OCI-LY3 (cell line): ENCODE measurements around the gene LIMD2.

ENCODE experiments used
- H2AFZ ChIP-seq: fragments of 200-600, 300-600 bp; shearing (Covaris generic); 2 replicates; pipeline ENCODE4 v1.6.0; 2014; ENCODE audit warnings: antibody characterized with exemption, low read depth, low read length
- H3K27ac ChIP-seq: fragments of 200-600, 300-600 bp; sonication (generic); 2 replicates; pipeline ENCODE4 v1.5.1; 2014; ENCODE audit warnings: mild to moderate bottlenecking, low read length, moderate library complexity, mixed read lengths
- H3K27me3 ChIP-seq: fragments of 200-600, 300-600 bp; sonication (generic); 2 replicates; pipeline ENCODE4 v1.6.1; 2014; ENCODE audit warnings: low read depth, low read length, mixed read lengths
- H3K36me3 ChIP-seq: fragments of 200-600, 300-600 bp; sonication (generic); replicated peaks from 2 replicates; pipeline ENCODE3; 2014; ENCODE audit warnings: low read depth, low read length, mixed read lengths
- H3K4me1 ChIP-seq: fragments of 300-600, 200-600 bp; sonication (generic); 2 replicates; pipeline ENCODE4 v1.6.1; 2014; ENCODE audit warnings: low read length, mixed read lengths
- H3K4me2 ChIP-seq: fragments of 200-600, 300-600 bp; sonication (generic); 2 replicates; pipeline ENCODE4 v1.6.1; 2014; ENCODE audit warnings: low read length, mixed read lengths
- H3K4me3 ChIP-seq: fragments of 300-600, 200-600 bp; sonication (generic); 2 replicates; pipeline ENCODE4 v1.5.1; 2014; ENCODE audit warnings: antibody characterized with exemption, mild to moderate bottlenecking, low read length, moderate library complexity
- H3K79me2 ChIP-seq: fragments of 300-600, 200-600 bp; shearing (Covaris generic); 2 replicates; pipeline ENCODE4 v1.6.1; 2014; ENCODE audit warnings: mild to moderate bottlenecking, low read length, mixed read lengths
- H3K9ac ChIP-seq: fragments of 300-600, 200-600 bp; shearing (Covaris generic); 2 replicates; pipeline ENCODE4 v1.6.0; 2014; ENCODE audit warnings: mild to moderate bottlenecking, low read length, moderate library complexity
- H3K9me3 ChIP-seq: fragments of 200-600, 300-600 bp; shearing (Covaris generic); 2 replicates; pipeline ENCODE4 v1.6.1; 2014; ENCODE audit warnings: low read length, mixed read lengths; ENCODE audit not compliant: insufficient read depth
- H4K20me1 ChIP-seq: fragments of 200-600, 300-600 bp; sonication (generic); 2 replicates; pipeline ENCODE4 v1.6.1; 2016; ENCODE audit warnings: low read length, mixed read lengths; ENCODE audit not compliant: insufficient read depth
- EZH2phosphoT487 ChIP-seq: fragments of 200-600 bp; shearing (Covaris generic); IDR thresholded peaks from 2 replicates; pipeline ENCODE4 v1.6.1; 2018; ENCODE audit warnings: antibody characterized with exemption, mixed run types, low read depth
- TF ChIP-seq, protein P1 (sequence below): fragments of 200-600, 300-600 bp; sonication (generic); IDR thresholded peaks from 2 replicates; pipeline ENCODE4 v1.5.1; 2014; ENCODE audit warnings: antibody characterized with exemption, low read length, low read depth

Gene LIMD2

DNA sequence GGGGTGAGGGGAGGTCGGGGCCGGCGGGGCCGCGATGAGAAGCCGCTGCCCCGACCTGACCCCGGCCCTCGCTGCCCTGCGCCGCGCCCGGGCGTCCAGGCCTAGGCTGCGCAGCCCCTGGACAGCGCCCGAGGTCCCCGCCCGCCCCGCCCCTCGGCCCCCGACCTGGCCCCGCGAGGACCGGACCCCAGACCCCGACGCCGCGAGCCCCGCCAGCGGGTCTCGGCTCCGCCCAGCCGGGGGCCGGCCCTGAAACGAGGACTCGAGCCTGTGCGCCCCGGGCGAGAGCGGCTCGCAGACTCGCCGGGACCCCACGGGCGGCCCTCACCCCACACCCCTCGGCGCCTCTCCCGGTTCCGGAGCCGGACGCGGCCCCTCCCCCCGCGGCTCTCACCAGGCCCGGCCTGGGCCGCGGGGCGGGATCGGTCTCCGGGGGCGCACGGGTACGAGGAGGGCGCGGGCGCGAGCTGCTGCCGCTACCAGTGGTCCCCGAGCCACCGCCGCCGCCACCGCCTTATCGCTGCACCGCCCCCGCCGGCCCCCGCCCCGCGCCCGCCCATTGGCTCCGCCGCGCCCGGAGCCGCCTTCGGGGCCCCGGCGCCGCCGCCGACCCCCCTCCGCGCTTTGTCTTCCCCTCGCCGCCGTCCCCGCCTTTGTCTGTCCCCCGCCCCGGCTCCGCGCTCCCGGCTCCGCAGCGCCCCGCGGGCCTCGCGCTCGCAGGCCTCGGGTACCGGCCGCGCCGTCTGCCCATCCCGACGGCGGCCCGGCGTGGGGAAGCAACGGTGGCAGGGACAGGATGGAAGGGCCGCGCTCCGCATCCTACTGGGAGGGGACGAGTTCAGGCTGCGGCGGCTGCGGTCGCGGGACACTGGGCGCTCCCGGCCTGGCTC lies at the start of gene LIMD2:
TSS of gene LIMD2 (minus strand) at position 488 of the 890 bp plus-strand sequence. CDS start 827 bp downstream, outside the sequence.
- Histone ChIP-seq H3K27me3 (no peaks in the 10 kb centered on the region), H3K4me1 (peaks cover 56% of the 10 kb centered on the region), H3K27ac (peak within 1 kb of the TSS; percentile 91), H3K4me3 (peak within 1 kb of the TSS; percentile 97), H3K79me2 (peaks cover 29% of the 10 kb centered on the region), H3K36me3 (peaks cover 47% of the 10 kb centered on the region), H3K4me2 (peak within 1 kb of the TSS; percentile 99), H4K20me1 (peaks cover 10% of the 10 kb centered on the region; the same call in 1 of the 2 replicates), H3K9ac (peak within 1 kb of the TSS; percentile 99), H2AFZ (no peak within 1 kb of the TSS), H3K9me3 (peaks cover 8% of the 10 kb centered on the region; the same call in 1 of the 2 replicates)
- no peak for TF ChIP-seq EZH2phosphoT487
- TF ChIP-seq, protein P1, sequence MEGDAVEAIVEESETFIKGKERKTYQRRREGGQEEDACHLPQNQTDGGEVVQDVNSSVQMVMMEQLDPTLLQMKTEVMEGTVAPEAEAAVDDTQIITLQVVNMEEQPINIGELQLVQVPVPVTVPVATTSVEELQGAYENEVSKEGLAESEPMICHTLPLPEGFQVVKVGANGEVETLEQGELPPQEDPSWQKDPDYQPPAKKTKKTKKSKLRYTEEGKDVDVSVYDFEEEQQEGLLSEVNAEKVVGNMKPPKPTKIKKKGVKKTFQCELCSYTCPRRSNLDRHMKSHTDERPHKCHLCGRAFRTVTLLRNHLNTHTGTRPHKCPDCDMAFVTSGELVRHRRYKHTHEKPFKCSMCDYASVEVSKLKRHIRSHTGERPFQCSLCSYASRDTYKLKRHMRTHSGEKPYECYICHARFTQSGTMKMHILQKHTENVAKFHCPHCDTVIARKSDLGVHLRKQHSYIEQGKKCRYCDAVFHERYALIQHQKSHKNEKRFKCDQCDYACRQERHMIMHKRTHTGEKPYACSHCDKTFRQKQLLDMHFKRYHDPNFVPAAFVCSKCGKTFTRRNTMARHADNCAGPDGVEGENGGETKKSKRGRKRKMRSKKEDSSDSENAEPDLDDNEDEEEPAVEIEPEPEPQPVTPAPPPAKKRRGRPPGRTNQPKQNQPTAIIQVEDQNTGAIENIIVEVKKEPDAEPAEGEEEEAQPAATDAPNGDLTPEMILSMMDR = no peak

DNA sequence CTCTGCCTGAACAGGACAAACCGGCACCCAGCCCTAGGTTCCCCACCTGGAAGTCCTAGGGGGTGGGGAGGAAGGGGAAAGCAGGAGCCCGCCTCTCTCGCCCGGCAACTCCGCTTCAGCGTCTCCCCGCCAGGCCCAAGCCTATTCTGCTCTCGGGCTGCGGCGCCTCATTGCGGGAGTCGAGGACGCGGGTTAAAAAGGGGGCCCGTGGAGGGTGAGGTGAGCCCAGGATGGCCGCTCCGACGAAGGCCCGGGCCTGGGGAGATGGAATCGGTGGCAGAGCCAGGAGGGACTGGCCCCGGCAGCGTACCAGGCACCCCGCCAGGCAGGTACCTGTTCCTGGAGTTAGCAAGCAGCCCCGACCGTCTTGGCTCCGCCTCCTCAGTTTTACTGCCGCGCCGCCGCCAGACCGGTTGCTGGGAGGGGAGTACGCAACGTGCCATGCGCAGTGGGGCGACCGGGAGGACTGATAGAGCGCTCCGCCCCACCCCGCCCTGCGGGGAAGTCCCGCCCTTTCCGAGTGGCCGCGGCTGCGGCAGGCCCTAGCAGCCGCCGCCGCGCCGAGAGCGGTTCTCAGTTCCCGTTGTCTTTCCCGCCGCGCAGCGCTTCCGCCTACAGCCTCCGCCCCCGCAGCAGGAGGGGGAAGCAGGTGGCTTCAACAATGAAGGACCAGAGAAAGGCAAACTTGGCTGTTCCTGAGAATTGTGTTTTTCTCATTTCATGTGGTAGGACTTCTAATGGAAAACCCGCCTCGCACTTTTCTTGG lies 41.7 kb upstream of the LIMD2 start, which contains the start of gene STRADA:
TSS of gene STRADA (minus strand) at position 392 of the 766 bp plus-strand sequence. CDS start 13,430 bp downstream, outside the sequence.
- no peaks in the 10 kb centered on the region for H3K27me3 ChIP-seq
- H3K4me3 ChIP-seq = peak within 1 kb of the TSS; percentile 87
- H3K4me2 ChIP-seq = peak within 1 kb of the TSS; percentile 98
- no peaks in the 10 kb centered on the region for H3K9me3 ChIP-seq
- H4K20me1 ChIP-seq = no peaks in the 10 kb centered on the region
- H3K27ac ChIP-seq = peak within 1 kb of the TSS; percentile 98
- H2AFZ ChIP-seq = peak within 1 kb of the TSS; percentile 21
- H3K36me3 ChIP-seq = peaks cover 11% of the 10 kb centered on the region
- peaks cover 16% of the 10 kb centered on the region for H3K4me1 ChIP-seq
- peak within 1 kb of the TSS; percentile 98 for H3K9ac ChIP-seq
- peaks cover 23% of the 10 kb centered on the region for H3K79me2 ChIP-seq
- TF ChIP-seq, protein P1 = no peak
- TF ChIP-seq EZH2phosphoT487 = no peak

DNA sequence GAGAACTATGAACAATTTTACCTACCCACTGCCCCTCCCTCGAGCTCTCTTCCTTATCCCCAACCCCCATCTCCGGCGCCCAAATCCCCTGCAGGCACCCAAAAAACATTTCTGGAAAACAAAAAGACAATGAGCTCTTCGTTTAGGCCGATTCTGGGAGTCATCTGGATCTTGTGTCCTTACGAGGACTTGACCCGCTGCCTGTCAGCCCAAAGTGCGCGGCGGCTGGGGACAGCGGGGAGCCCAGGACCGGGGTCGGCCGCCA lies 41.1 kb upstream of the LIMD2 start:
- no peak for TF ChIP-seq EZH2phosphoT487
- TF ChIP-seq, protein P1 = no peak
- H3K36me3 ChIP-seq = peaks cover 8% of the 10 kb centered on the region
- H3K4me3 ChIP-seq = peak overlapping the region; percentile 87
- H3K4me2 ChIP-seq = peak overlapping the region; percentile 91
- H3K79me2 ChIP-seq = peaks cover 23% of the 10 kb centered on the region
- H4K20me1 ChIP-seq = no peaks in the 10 kb centered on the region
- H2AFZ ChIP-seq = no peak overlapping the region; the same call in 1 of the 2 replicates
- peak overlapping the region; percentile 86 for H3K27ac ChIP-seq
- peaks cover 16% of the 10 kb centered on the region for H3K4me1 ChIP-seq
- H3K9ac ChIP-seq = peak overlapping the region; percentile 95
- no peaks in the 10 kb centered on the region for H3K9me3 ChIP-seq
- H3K27me3 ChIP-seq = no peaks in the 10 kb centered on the region
